Sigmoid colon (tissue), 7 donors: ENCODE results near the gene ASH1L. TPM values are rescaled to one million over a fixed set of nuclear protein-coding genes. Genes with fewer than 3 reads are reported as not detected.
"Not testable (repeated sequence)": the region's sequence is repeated elsewhere in the genome, so short reads cannot be mapped to it uniquely, and the experiment has no call there.

ENCODE experiments used
- DNase-seq: peaks from one replicate; pipeline ENCODE4 v3.0.0-alpha.2; 2019
- H3K27ac ChIP-seq, 4 donors: fragments of 200-600 bp; sonication (generic); one replicate each; pipeline ENCODE4 v1.5.1; 2016 to 2019; ENCODE audit warnings: mild to moderate bottlenecking in 1 of 4
- H3K27me3 ChIP-seq, 3 donors: fragments of 200-600 bp; sonication (generic); one replicate each; pipeline ENCODE4 v1.5.1; 2019; ENCODE audit warnings: mild to moderate bottlenecking in 1 of 3
- H3K36me3 ChIP-seq, 4 donors: fragments of 200-600 bp; sonication (generic); one replicate each; pipeline ENCODE4 v1.5.1; 2016 to 2019
- H3K4me1 ChIP-seq, 4 donors: fragments of 200-600 bp; sonication (generic); one replicate each; pipeline ENCODE4 v1.5.1; 2017 to 2019
- H3K4me3 ChIP-seq, 4 donors: fragments of 200-600 bp; sonication (generic); one replicate each; pipeline ENCODE4 v1.5.1; 2017 to 2019; ENCODE audit warnings: mild to moderate bottlenecking in 2 of 4, moderate library complexity in 1 of 4
- H3K9me3 ChIP-seq, 4 donors: fragments of 200-600 bp in 3 of 4; sonication (generic) in 3 of 4; one replicate each; pipeline versions ENCODE4 v1.5.1 to v1.6.1; 2013 to 2019
- CTCF ChIP-seq, 4 experiments: fragments of 450-650 bp in 3 of 4; fragments of 200-600 bp in 1 of 4; IDR thresholded peaks; one replicate each; pipeline ENCODE4 v1.5.1; 2016 to 2019; ENCODE audit warnings: antibody characterized with exemption in 4 of 4, mild to moderate bottlenecking in 3 of 4, moderate library complexity in 2 of 4
- EP300 ChIP-seq, 4 donors: sonication (generic); formaldehyde crosslinking; IDR thresholded peaks; one replicate each; pipeline ENCODE4 v1.6.1; 2017; ENCODE audit warnings: antibody characterized with exemption in 4 of 4
- POLR2A ChIP-seq, 2 donors: fragments of 450-650 bp; IDR thresholded peaks; one replicate each; pipeline ENCODE4 v1.6.1; 2016; ENCODE audit warnings: antibody characterized with exemption in 2 of 2, mild to moderate bottlenecking in 2 of 2, moderate library complexity in 2 of 2
- POLR2AphosphoS5 ChIP-seq, 4 donors: sonication (generic); formaldehyde crosslinking; IDR thresholded peaks; one replicate each; pipeline ENCODE4 v1.6.1; 2017; ENCODE audit warnings: antibody characterized with exemption in 4 of 4
- WGBS, 2 donors: extraction: QIAGEN DNeasy Blood & Tissue Kit; methylation state at CpG; one replicate each; pipeline ENCODE4 v1.1.7; 2013; 5-methylcytosine and 5-hydroxymethylcytosine counted together
- intact Hi-C: fragments of 100-400 bp; cut with DNase I; formaldehyde crosslinking; loops from one replicate; pipeline ENCODE4 v1.15.1; 2023
- polyA plus RNA-seq, 3 donors: library from polyadenylated mRNA; stranded (reverse); fragments of 200-250 nt; gene quantifications; one replicate each; pipeline ENCODE4 v1.2.3, GENCODE V29; 2013
- total RNA-seq, 4 donors: library from RNA; depleted of rRNA; stranded (reverse); fragments of >200 nt; gene quantifications; one replicate each; pipeline ENCODE4 v1.1.0, GENCODE V29; 2016
- donor health status: healthy with polysubstance abuse.
- donor health status: Bipolar disorder and iron deficiency.
- donor health status: healthy.

Gene ASH1L
- total and polyA plus RNA-seq, 7 donors: 4.2 to 70.6 (median 62.4) TPM

GRCh38 chr1:155570593-155570990, 8.0 kb upstream of the ASH1L start:
- Histone ChIP-seq H3K9me3 (no peaks in the 10 kb centered on the region), H3K36me3 (no peaks in the 10 kb centered on the region), H3K27me3 (no peaks in the 10 kb centered on the region), H3K4me3 (no peak overlapping the region), H3K4me1 (no peaks in the 10 kb centered on the region), H3K27ac (no peak overlapping the region)
- 84 to 86% methylated on average over 4 of the region's 4 CpGs for WGBS, 2 donors
- TF ChIP-seq POLR2AphosphoS5 (IDR thresholded peaks at IDR 0.05) (no peak), POLR2A (IDR thresholded peaks at IDR 0.05) (no peak), EP300 (IDR thresholded peaks at IDR 0.05) (no peak), CTCF (IDR thresholded peaks at IDR 0.05) (no peak)
- intact Hi-C loops: no loop called here
- no peak for DNase-seq

- TF ChIP-seq CTCF (IDR thresholded peaks at IDR 0.05) (no peak), POLR2A (IDR thresholded peaks at IDR 0.05) (no peak), EP300 (IDR thresholded peaks at IDR 0.05) (no peak), POLR2AphosphoS5 (IDR thresholded peaks at IDR 0.05) (no peak)
- intact Hi-C loops: no loop called here
- H3K4me1 ChIP-seq: peaks cover 0 to under 1% (median 0%) of the 10 kb centered on the region in 4 donors
- no peak for DNase-seq
- no peak overlapping the region for H3K4me3 ChIP-seq
- H3K36me3 ChIP-seq: no peaks in the 10 kb centered on the region
- no peaks in the 10 kb centered on the region for H3K9me3 ChIP-seq
- H3K27me3 ChIP-seq: no peaks in the 10 kb centered on the region
- WGBS, 2 donors: 84 to 91% methylated on average over 6 of the region's 6 CpGs
- H3K27ac ChIP-seq: no peak overlapping the region
These were observed 7.5 kb upstream of the ASH1L start for GRCh38 chr1:155569988-155570592.

- Histone ChIP-seq H3K4me1 (peaks cover 0 to 38% (median 36%) of the 10 kb centered on the region in 4 donors), H3K4me3 (peak overlapping the region; percentile 73 to 98 (median 88)), H3K27ac (peak overlapping the region; percentile 92 to 97 (median 97))
- H3K36me3 ChIP-seq, H3K27me3 ChIP-seq, intact Hi-C loops, H3K9me3 ChIP-seq, DNase-seq: not testable (repeated sequence)
- 0 to 1% methylated on average over 19 of the region's 19 CpGs for WGBS, 2 donors
These were observed 897 bp upstream of the ASH1L start for GRCh38 chr1:155563377-155564022.

GRCh38 chr1:155561779-155562580, 623 bp downstream of the ASH1L start:
- WGBS, 2 donors: 1% methylated on average over 49 to 50 of the region's 56 CpGs
- DNase-seq: peak; percentile 74
- H3K36me3 ChIP-seq, H3K27me3 ChIP-seq, intact Hi-C loops, H3K9me3 ChIP-seq: not testable (repeated sequence)
- Histone ChIP-seq H3K4me1 (peaks cover 0 to 50% (median 42%) of the 10 kb centered on the region in 4 donors), H3K27ac (peak overlapping the region; percentile 92 to 97 (median 97)), H3K4me3 (peak overlapping the region; percentile 73 to 98 (median 88))

- H3K4me3 ChIP-seq: no peak overlapping the region
- no peak for DNase-seq
- intact Hi-C loops: no loop called here
- H3K36me3 ChIP-seq: no peaks in the 10 kb centered on the region
- H3K9me3 ChIP-seq: no peaks in the 10 kb centered on the region
- H3K4me1 ChIP-seq: peaks cover 0 to 38% (median 32%) of the 10 kb centered on the region in 4 donors
- no peaks in the 10 kb centered on the region for H3K27me3 ChIP-seq
- no peak overlapping the region for H3K27ac ChIP-seq
- TF ChIP-seq POLR2A (IDR thresholded peaks at IDR 0.05) (no peak), EP300 (IDR thresholded peaks at IDR 0.05) (no peak), CTCF (IDR thresholded peaks at IDR 0.05) (no peak), POLR2AphosphoS5 (IDR thresholded peaks at IDR 0.05) (no peak)
These were observed 6.7 kb downstream of the ASH1L start for GRCh38 chr1:155555915-155556314.
